ENCODE measurements around the gene GRAMD2A.

GRAMD2A gene

GRCh38 chr15:72207558-72208085 is 10.0 kb upstream of the GRAMD2A start:
- no peak for TF ChIP-seq CTCF (IDR thresholded peaks at IDR 0.05; ENCODE audit: low read depth, low read length)
- no peaks in the 10 kb centered on the region for H3K9me3 ChIP-seq (ENCODE audit: severe bottlenecking)
- H3K27ac ChIP-seq = no peak overlapping the region

GRCh38 chr15:72206677-72207000 is 9.1 kb upstream of the GRAMD2A start:
- Histone ChIP-seq H3K9me3 (ENCODE audit: severe bottlenecking) (no peaks in the 10 kb centered on the region), H3K36me3 (peaks cover 99% of the 10 kb centered on the region), H3K27ac (no peak overlapping the region), H3K27me3 (ENCODE audit: insufficient read depth, low read depth, severe bottlenecking) (no peaks in the 10 kb centered on the region), H3K4me3 (ENCODE audit: low read depth, low read length) (no peak overlapping the region)
- TF ChIP-seq CTCF (IDR thresholded peaks at IDR 0.05; ENCODE audit: low read depth, low read length) = no peak
- peak; percentile 35 for DNase-seq

More at GRCh38 chr15:72207558-72208085, 10.0 kb upstream of the GRAMD2A start:
- H3K27me3 ChIP-seq (ENCODE audit: insufficient read depth, low read depth, severe bottlenecking) = no peaks in the 10 kb centered on the region
- no peak for DNase-seq
- no peak overlapping the region for H3K4me3 ChIP-seq (ENCODE audit: low read depth, low read length)
- peaks cover 99% of the 10 kb centered on the region for H3K36me3 ChIP-seq

GRCh38 chr15:72205896-72206676 is 8.5 kb upstream of the GRAMD2A start:
- Histone ChIP-seq H3K27ac (no peak overlapping the region), H3K4me3 (ENCODE audit: low read depth, low read length) (no peak overlapping the region), H3K9me3 (ENCODE audit: severe bottlenecking) (no peaks in the 10 kb centered on the region), H3K36me3 (peaks cover 99% of the 10 kb centered on the region), H3K27me3 (ENCODE audit: insufficient read depth, low read depth, severe bottlenecking) (no peaks in the 10 kb centered on the region)
- no peak for TF ChIP-seq CTCF (IDR thresholded peaks at IDR 0.05; ENCODE audit: low read depth, low read length)
- no peak for DNase-seq

GRCh38 chr15:72205273-72205672 is 7.7 kb upstream of the GRAMD2A start:
- Histone ChIP-seq H3K27ac (no peak overlapping the region), H3K4me3 (ENCODE audit: low read depth, low read length) (no peak overlapping the region), H3K9me3 (ENCODE audit: severe bottlenecking) (no peaks in the 10 kb centered on the region), H3K27me3 (ENCODE audit: insufficient read depth, low read depth, severe bottlenecking) (no peaks in the 10 kb centered on the region), H3K36me3 (peaks cover 99% of the 10 kb centered on the region)
- no peak for TF ChIP-seq CTCF (IDR thresholded peaks at IDR 0.05; ENCODE audit: low read depth, low read length)
- DNase-seq = no peak

GRCh38 chr15:72203507-72203837 is 5.9 kb upstream of the GRAMD2A start:
- no peak for DNase-seq
- H3K27me3 ChIP-seq (ENCODE audit: insufficient read depth, low read depth, severe bottlenecking) = no peaks in the 10 kb centered on the region
- H3K9me3 ChIP-seq (ENCODE audit: severe bottlenecking) = no peaks in the 10 kb centered on the region
- peaks cover 100% of the 10 kb centered on the region for H3K36me3 ChIP-seq
- H3K4me3 ChIP-seq (ENCODE audit: low read depth, low read length) = no peak overlapping the region
- H3K27ac ChIP-seq = no peak overlapping the region
- TF ChIP-seq CTCF (IDR thresholded peaks at IDR 0.05; ENCODE audit: low read depth, low read length) = no peak

Measured in WERI-Rb-1 (cell line).